Measurements from ENCODE around the gene TPM1. TPM values are rescaled to one million over a fixed set of nuclear protein-coding genes. Genes with fewer than 3 reads are reported as not detected.

The TPM1 gene
- total RNA-seq, 1 experiment from 2014 or later = 1,245 TPM

GRCh38 chr15:63072023-63072650 is 29.6 kb downstream of the TPM1 start:
- Histone ChIP-seq H3K36me3 (peaks cover 59% of the 10 kb centered on the region), H3K27ac (no peak overlapping the region; the same call in 1 of the 2 replicates), H3K4me3 (no peak overlapping the region), H3K4me1 (replicated peaks) (peaks cover 21% of the 10 kb centered on the region), H3K9me3 (replicated peaks) (no peaks in the 10 kb centered on the region), H3K27me3 (replicated peaks) (no peaks in the 10 kb centered on the region; the same call in 1 of the 2 replicates)
- no peak for DNase-seq (ENCODE audit: low read depth in 1 of 2, low spot score in 2 of 2)

- Histone ChIP-seq H3K4me3 (no peak overlapping the region), H3K9me3 (replicated peaks) (no peaks in the 10 kb centered on the region), H3K4me1 (replicated peaks) (peaks cover 21% of the 10 kb centered on the region), H3K36me3 (peaks cover 52% of the 10 kb centered on the region), H3K27ac (no peak overlapping the region), H3K27me3 (replicated peaks) (no peaks in the 10 kb centered on the region; the same call in 1 of the 2 replicates)
- no peak for DNase-seq (ENCODE audit: low read depth in 1 of 2, low spot score in 2 of 2)
Observed at GRCh38 chr15:63072809-63073277, 30.3 kb downstream of the TPM1 start.

GRCh38 chr15:63073497-63074172 is 31.1 kb downstream of the TPM1 start:
- Histone ChIP-seq H3K27ac (no peak overlapping the region), H3K9me3 (replicated peaks) (no peaks in the 10 kb centered on the region), H3K36me3 (peaks cover 44% of the 10 kb centered on the region), H3K4me1 (replicated peaks) (peaks cover 21% of the 10 kb centered on the region), H3K27me3 (replicated peaks) (no peaks in the 10 kb centered on the region; the same call in 1 of the 2 replicates), H3K4me3 (no peak overlapping the region)
- no peak for DNase-seq (ENCODE audit: low read depth in 1 of 2, low spot score in 2 of 2)

- no peaks in the 10 kb centered on the region; the same call in 1 of the 2 replicates for H3K27me3 ChIP-seq (replicated peaks)
- H3K36me3 ChIP-seq = peaks cover 27% of the 10 kb centered on the region
- H3K4me3 ChIP-seq = no peak overlapping the region
- H3K4me1 ChIP-seq (replicated peaks) = peaks cover 29% of the 10 kb centered on the region
- H3K9me3 ChIP-seq (replicated peaks) = no peaks in the 10 kb centered on the region
- DNase-seq (ENCODE audit: low read depth in 1 of 2, low spot score in 2 of 2) = no peak
- no peak overlapping the region; the same call in 1 of the 2 replicates for H3K27ac ChIP-seq
Observed at GRCh38 chr15:63075015-63075983, 32.8 kb downstream of the TPM1 start.

- Histone ChIP-seq H3K4me1 (replicated peaks) (peaks cover 32% of the 10 kb centered on the region), H3K9me3 (replicated peaks) (no peaks in the 10 kb centered on the region), H3K27me3 (replicated peaks) (no peaks in the 10 kb centered on the region; the same call in 1 of the 2 replicates), H3K27ac (no peak overlapping the region), H3K4me3 (no peak overlapping the region), H3K36me3 (peaks cover 18% of the 10 kb centered on the region)
- no peak for DNase-seq (ENCODE audit: low read depth in 1 of 2, low spot score in 2 of 2)
Observed at GRCh38 chr15:63075984-63076713, 33.6 kb downstream of the TPM1 start.

GRCh38 chr15:63076714-63077046 is 34.1 kb downstream of the TPM1 start:
- Histone ChIP-seq H3K4me1 (replicated peaks) (peaks cover 32% of the 10 kb centered on the region), H3K27ac (no peak overlapping the region), H3K27me3 (replicated peaks) (no peaks in the 10 kb centered on the region; the same call in 1 of the 2 replicates), H3K36me3 (peaks cover 13% of the 10 kb centered on the region), H3K4me3 (no peak overlapping the region), H3K9me3 (replicated peaks) (no peaks in the 10 kb centered on the region)
- DNase-seq (ENCODE audit: low read depth in 1 of 2, low spot score in 2 of 2) = no peak

- Histone ChIP-seq H3K27me3 (replicated peaks) (no peaks in the 10 kb centered on the region), H3K4me1 (replicated peaks) (peaks cover 27% of the 10 kb centered on the region), H3K36me3 (peaks cover under 1% of the 10 kb centered on the region; the same call in 1 of the 2 replicates), H3K9me3 (replicated peaks) (no peaks in the 10 kb centered on the region), H3K27ac (no peak overlapping the region), H3K4me3 (no peak overlapping the region)
- no peak for DNase-seq (ENCODE audit: low read depth in 1 of 2, low spot score in 2 of 2)
Observed at GRCh38 chr15:63077952-63078351, 35.4 kb downstream of the TPM1 start.

- Histone ChIP-seq H3K4me1 (replicated peaks) (peaks cover 24% of the 10 kb centered on the region), H3K4me3 (no peak overlapping the region), H3K36me3 (no peaks in the 10 kb centered on the region), H3K27me3 (replicated peaks) (no peaks in the 10 kb centered on the region), H3K9me3 (replicated peaks) (no peaks in the 10 kb centered on the region), H3K27ac (no peak overlapping the region; the same call in 1 of the 2 replicates)
- DNase-seq (ENCODE audit: low read depth in 1 of 2, low spot score in 2 of 2) = peak in 1 of 2 experiments; percentile 55
Observed at GRCh38 chr15:63079947-63080626, 37.5 kb downstream of the TPM1 start.

GRCh38 chr15:63080634-63081250 is 38.2 kb downstream of the TPM1 start:
- Histone ChIP-seq H3K4me1 (replicated peaks) (peaks cover 18% of the 10 kb centered on the region), H3K9me3 (replicated peaks) (no peaks in the 10 kb centered on the region), H3K27me3 (replicated peaks) (no peaks in the 10 kb centered on the region), H3K27ac (no peak overlapping the region), H3K4me3 (no peak overlapping the region), H3K36me3 (no peaks in the 10 kb centered on the region)
- no peak for DNase-seq (ENCODE audit: low read depth in 1 of 2, low spot score in 2 of 2)

- Histone ChIP-seq H3K9me3 (replicated peaks) (no peaks in the 10 kb centered on the region), H3K4me3 (no peak overlapping the region), H3K36me3 (no peaks in the 10 kb centered on the region), H3K4me1 (replicated peaks) (peaks cover 22% of the 10 kb centered on the region), H3K27ac (no peak overlapping the region), H3K27me3 (replicated peaks) (no peaks in the 10 kb centered on the region)
- no peak for DNase-seq (ENCODE audit: low read depth in 1 of 2, low spot score in 2 of 2)
Observed at GRCh38 chr15:63082366-63082765, 39.8 kb downstream of the TPM1 start.

GRCh38 chr15:63083044-63083443 is 40.5 kb downstream of the TPM1 start:
- no peak overlapping the region for H3K27ac ChIP-seq
- H3K4me3 ChIP-seq = no peak overlapping the region
- no peaks in the 10 kb centered on the region for H3K9me3 ChIP-seq (replicated peaks)
- DNase-seq (ENCODE audit: low read depth in 1 of 2, low spot score in 2 of 2) = no peak
- no peaks in the 10 kb centered on the region for H3K27me3 ChIP-seq (replicated peaks)
- H3K36me3 ChIP-seq = no peaks in the 10 kb centered on the region
- H3K4me1 ChIP-seq (replicated peaks) = peaks cover 22% of the 10 kb centered on the region

GRCh38 chr15:63083541-63083940 is 41.0 kb downstream of the TPM1 start:
- no peaks in the 10 kb centered on the region for H3K27me3 ChIP-seq (replicated peaks)
- no peak for DNase-seq (ENCODE audit: low read depth in 1 of 2, low spot score in 2 of 2)
- no peak overlapping the region for H3K27ac ChIP-seq
- peaks cover 25% of the 10 kb centered on the region for H3K4me1 ChIP-seq (replicated peaks)
- H3K36me3 ChIP-seq = no peaks in the 10 kb centered on the region
- H3K4me3 ChIP-seq = no peak overlapping the region
- no peaks in the 10 kb centered on the region for H3K9me3 ChIP-seq (replicated peaks)
